ENCODE measurements around the gene THOP1.

Gene THOP1

GRCh38 chr19:2863816-2864215 lies 78.5 kb downstream of the THOP1 start:
- no peak for DNase-seq
